Stimulated activated CD8-positive, alpha-beta memory T cell treated with anti-CD3 and anti-CD28 coated beads, Interleukin-15, amount 100 ng/mL, for 48 hours (primary cell): Measurements from ENCODE around the gene SECISBP2L.

ENCODE experiments used
- DNase-seq, 2 donors: peaks; one replicate each; pipeline ENCODE4 v3.0.0-alpha.2; 2020; ENCODE audit warnings: low read depth in 2 of 2

The SECISBP2L gene

DNA sequence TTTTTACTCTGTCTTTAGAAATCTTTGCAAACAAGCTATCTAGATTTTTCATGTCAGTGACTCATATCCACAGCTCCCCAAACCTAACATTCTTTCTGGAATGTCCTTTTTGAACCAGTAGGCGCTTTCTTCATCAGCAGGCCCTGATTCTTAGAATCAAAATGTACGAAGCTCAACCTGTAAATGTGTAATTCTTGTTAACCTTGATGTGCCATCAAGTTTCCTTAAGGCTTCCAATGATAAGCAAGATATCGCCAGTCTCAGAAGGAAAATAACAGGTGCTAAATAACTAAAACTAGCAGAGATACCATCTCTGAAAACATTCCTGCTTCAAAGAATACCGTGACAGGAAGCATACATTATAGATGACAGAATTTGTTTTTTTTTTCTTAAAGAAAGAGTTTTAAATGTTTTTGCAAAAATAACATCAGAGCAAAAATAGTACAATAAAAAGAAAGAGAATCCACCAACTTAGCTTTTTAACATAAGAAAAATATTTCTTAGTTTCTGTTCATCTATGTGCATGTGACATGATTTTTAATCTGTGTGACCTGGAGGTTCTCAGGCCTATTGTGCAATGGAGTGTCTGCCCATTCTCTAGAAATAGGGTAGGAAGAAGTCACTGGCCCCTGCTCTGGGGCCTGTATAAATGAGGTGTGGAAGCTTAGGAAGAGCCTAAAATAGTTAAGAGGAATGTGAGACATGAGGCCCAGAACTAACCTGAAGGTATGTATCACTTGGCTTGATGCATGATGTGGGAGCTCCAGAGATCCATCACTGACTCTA, 14.7 kb upstream of the SECISBP2L start:
- no peak for DNase-seq

GRCh38 chr15:49059491-49059890, 13.2 kb upstream of the SECISBP2L start:
- DNase-seq = no peak

- no peak for DNase-seq
Measured at GRCh38 chr15:49058559-49058958, 12.3 kb upstream of the SECISBP2L start.

DNA sequence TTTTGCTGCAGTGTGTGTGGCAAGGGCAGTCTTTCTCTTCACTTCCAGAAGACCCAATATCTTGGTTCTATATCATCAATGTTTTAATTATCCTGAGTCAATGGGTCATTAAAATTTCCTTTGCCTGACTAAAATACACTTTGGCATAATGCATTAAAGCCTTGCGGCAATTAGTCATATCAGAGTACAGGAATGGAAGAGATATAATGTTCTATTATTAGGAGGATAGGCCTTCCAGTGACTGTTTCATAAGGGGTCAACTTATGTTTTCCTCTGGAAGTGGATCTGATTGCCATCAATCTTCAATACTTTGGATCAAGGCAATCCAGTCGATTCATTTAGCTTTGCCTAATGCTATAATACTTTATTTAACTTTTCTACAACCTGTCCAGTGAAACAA, 9.4 kb upstream of the SECISBP2L start:
- no peak for DNase-seq

DNA sequence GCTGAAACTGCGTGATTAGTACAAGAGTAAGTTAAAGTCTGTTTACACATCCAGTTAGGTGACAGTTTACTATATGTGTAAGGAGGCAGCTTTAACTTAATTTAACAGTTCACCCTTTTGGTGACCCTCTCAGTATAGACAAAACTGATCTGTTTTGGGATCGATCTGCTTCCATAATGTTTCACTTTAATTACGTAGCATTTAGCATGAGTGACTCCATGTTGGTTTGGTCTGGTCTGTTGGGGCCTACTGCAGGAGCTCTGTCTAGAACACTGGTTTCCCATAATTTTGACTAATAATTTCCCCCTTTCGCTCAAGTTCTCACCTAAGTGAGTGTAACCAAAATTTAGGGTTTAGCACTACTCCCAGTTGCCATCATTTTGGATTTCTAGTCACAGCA, 6.4 kb upstream of the SECISBP2L start:
- DNase-seq = no peak

- no peak for DNase-seq
Measured at GRCh38 chr15:49047456-49047855, 1.2 kb upstream of the SECISBP2L start.

DNA sequence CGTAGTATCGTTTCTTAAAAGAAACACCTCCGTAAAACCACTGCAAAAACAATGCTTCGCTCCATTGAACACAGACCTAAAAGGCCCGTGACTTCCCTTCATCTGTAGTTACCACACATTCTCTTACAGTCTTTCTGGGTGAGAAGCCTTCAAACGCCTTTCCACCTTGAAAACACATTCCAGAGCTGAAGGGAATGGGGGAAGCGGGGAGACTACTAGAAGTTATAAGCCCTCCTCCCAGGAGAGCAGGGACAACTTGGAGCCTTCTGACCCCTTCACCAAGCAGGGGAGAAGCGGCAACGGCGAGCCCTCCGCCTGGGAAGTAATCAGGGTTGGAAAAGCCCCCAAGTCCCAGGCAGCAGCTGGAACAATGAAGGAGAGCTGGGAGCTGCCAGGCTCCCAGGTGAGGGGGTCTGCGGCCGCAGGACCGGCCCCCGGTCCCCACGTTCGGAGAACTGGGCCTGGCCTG, 461 bp downstream of the SECISBP2L start:
- peak in 1 of 2 donors; percentile 0 for DNase-seq

GRCh38 chr15:49044766-49045606, 1.3 kb downstream of the SECISBP2L start:
- DNase-seq = no peak

- no peak for DNase-seq
Measured at GRCh38 chr15:49044002-49044401, 2.2 kb downstream of the SECISBP2L start.

DNA sequence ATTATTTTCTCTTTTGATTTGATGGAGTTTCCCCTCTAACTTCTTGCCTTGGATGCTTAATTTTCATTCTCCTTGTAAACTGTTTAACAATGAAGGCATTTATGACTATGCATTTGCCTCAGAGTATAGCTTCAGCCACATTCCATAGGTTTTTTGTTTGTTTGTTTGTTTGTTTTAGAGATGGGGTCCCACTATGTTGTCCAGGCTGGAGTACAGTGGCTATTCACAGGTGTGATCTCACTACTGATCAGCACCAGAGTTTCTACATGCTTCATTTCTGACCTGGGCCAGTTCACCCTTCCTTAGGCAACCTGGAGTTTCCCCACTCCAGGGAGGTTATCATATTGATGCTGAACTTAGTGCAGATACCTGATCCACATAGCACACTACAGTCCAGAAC, 4.1 kb downstream of the SECISBP2L start:
- no peak for DNase-seq

DNA sequence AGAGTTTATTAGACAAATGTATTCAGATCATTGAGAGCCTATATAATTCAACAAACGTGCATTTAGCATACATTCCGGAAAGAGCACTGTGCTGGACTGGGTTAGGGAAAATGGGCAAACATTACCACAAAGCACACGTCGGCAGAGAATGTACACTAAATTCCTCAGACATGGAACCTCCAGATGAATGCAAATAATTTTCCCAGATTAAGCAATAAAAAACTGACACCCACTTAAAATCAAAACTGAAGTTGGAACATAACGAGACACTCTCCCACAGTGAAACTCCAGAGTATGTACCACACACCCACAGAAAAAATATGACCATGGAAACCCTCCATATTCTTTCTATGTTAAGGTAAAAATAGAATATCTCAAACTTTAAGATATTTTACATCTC, 4.8 kb downstream of the SECISBP2L start:
- DNase-seq = no peak

- no peak for DNase-seq
Measured at GRCh38 chr15:49040151-49040550, 6.1 kb downstream of the SECISBP2L start.

- no peak for DNase-seq
Measured at GRCh38 chr15:49038382-49038781, 7.9 kb downstream of the SECISBP2L start.

- no peak for DNase-seq
Measured at GRCh38 chr15:49037546-49037940, 8.7 kb downstream of the SECISBP2L start.

DNA sequence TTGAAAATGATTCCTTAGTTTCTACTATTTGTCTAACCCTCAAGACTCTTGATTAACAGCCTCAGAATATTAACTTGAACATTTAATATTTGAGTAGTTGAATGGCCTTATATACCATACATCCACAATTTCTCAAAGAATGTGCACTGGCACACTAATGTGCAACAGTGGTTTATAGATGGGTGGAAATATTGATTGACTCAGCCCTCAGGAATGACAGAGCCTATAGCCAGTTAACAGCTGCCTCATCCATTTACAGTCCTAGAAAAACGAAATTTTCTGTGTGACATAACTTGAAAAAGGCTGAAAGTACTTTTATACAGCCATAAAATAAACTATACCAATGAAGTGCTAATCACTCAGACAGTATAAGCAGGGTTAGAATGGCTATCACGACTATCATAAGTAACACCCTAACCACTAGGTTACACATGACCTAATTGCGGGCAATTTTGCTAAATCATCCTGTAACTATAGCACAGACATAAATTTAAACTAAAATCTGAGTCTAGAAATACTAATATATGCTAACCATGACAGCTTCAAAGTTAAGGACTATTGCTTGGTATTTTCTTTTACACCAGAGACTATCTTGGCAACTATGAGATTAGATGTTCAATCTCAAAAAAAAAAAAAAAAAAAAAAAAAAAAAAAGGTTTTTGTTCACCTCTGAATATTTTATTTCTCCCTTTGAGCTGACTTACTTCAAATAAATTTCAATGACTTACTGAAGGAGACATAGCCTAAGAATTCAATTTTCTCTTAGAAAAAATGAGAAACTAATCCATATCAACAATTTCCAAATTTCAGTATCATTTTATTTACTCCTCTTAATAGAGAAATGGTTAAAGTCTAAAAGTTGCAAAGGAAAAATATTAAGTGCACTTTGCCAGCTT, 9.3 kb downstream of the SECISBP2L start:
- no peak for DNase-seq

GRCh38 chr15:49035825-49036224, 10.4 kb downstream of the SECISBP2L start:
- DNase-seq = no peak

GRCh38 chr15:49032601-49033145, 13.6 kb downstream of the SECISBP2L start:
- DNase-seq = no peak

GRCh38 chr15:49031804-49032203, 14.4 kb downstream of the SECISBP2L start:
- DNase-seq = no peak

- no peak for DNase-seq
Measured at GRCh38 chr15:49026700-49027099, 19.5 kb downstream of the SECISBP2L start.

DNA sequence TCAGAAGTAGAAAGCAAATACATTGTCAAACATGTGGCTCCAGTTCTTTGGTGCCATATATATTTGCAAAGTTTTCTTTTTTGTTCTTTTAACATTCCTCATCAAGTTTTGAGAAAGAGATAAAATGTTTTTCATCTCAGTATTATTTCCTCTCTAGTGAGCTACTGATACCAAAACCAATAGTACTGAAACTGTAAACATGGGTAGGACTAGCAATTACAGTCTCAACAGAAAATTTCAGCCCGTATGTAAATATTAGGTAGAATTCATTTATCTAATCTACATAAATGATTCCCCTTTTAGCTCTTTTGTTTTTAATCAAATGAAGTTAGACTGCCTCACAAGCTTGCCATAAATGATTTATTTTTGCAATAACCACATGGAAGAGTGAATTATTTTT, 21.4 kb downstream of the SECISBP2L start:
- DNase-seq = no peak

DNA sequence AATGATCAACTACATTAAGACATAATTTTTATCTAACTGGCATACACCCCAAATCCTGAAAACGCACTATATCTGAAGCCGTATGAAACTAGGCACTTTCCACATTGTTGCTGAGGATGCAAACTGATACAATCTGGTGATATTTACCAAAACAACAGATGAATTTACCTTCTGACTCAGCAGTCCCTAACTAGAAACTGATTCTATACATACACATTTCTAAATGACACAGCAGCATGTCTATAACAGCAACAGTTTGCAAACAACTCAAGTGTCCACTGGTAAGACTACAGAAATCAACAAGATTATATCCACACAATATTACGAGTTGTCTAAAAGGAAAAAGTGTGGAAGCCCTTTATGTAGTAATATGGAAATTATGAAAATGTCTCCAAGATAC, 22.9 kb downstream of the SECISBP2L start:
- DNase-seq = no peak

DNA sequence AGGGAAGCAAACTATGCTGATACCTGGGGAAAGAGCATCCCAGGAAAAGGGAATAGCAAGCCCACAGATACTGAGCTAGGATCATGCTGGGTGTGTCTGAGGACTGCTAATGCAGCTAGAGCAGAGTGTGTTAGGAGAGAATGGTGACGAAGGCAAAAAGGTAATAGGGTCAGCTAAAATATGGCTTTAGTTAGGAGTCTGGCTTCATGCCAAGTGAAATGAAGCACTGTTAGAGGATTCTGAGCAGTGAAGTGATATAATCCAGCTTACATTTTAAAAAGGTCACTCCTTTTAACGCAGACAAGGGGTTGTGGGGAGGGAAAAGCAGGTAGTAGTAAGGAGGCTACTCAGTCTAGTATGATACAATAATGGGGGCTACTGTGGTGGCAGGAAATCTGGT, 30.4 kb downstream of the SECISBP2L start:
- DNase-seq = no peak
